B cell (primary cell): Measurements from ENCODE around the gene CBX3. TPM values are rescaled to one million over a fixed set of nuclear protein-coding genes. Genes with fewer than 3 reads are reported as not detected.

Experiments used
- ATAC-seq: fragments of 200-7000 bp; cut with Tn5 transposase; one replicate; pipeline ENCODE4 v1.10.0; 2021; ENCODE audit warnings: low read depth, mild to moderate bottlenecking, moderate number of reproducible peaks, moderate library complexity
- CTCF ChIA-PET: fragments of 350-600 bp; sonication (Branson Sonifier 250); formaldehyde crosslinking; loops from one replicate; lab custom pipeline; 2021; ENCODE audit warnings: antibody characterized with exemption, inconsistent platforms; lab: Charles Lee
- POLR2A ChIA-PET: fragments of 350-600 bp; sonication (Branson Sonifier 250); formaldehyde crosslinking; loops from one replicate; lab custom pipeline; 2021; ENCODE audit warnings: antibody characterized with exemption; lab: Charles Lee
- DNase-seq: peaks from one replicate; pipeline ENCODE4 v3.0.0; 2013
- H2AFZ ChIP-seq: 2 replicates; pipeline ENCODE4 v1.6.1; 2012; ENCODE audit warnings: mild to moderate bottlenecking, low read depth, low read length; ENCODE audit not compliant: insufficient read depth, poor library complexity, severe bottlenecking
- H3K27ac ChIP-seq, 2 donors: 1 replicate in 1 of 2; 2 replicates in 1 of 2; pipeline ENCODE4 v1.5.1; 2012 to 2013; ENCODE audit warnings: low read length in 2 of 2, mild to moderate bottlenecking in 2 of 2, moderate library complexity in 1 of 2
- H3K27me3 ChIP-seq, 4 experiments: fragments of 200-600 bp in 1 of 4; sonication (generic) in 1 of 4; replicated peaks in 1 of 4; 1 replicate in 2 of 4; 2 replicates in 2 of 4; pipeline versions ENCODE4 v1.6.1 to v1.7.0; 2013 to 2016; ENCODE audit warnings: low read length in 3 of 4, mild to moderate bottlenecking in 2 of 4, mixed read lengths in 1 of 4, moderate library complexity in 1 of 4; ENCODE audit not compliant: insufficient read depth in 4 of 4, control insufficient read depth in 3 of 4; ENCODE audit errors: control extremely low read depth in 1 of 4
- H3K36me3 ChIP-seq, 2 experiments: replicated peaks in 1 of 2; 1 replicate in 1 of 2; 2 replicates in 1 of 2; pipeline versions ENCODE4 v1.6.1 to v1.7.1; 2013; ENCODE audit warnings: low read length in 1 of 2; ENCODE audit not compliant: insufficient read depth in 2 of 2, control insufficient read depth in 1 of 2; ENCODE audit errors: control extremely low read depth in 1 of 2, extremely low read depth in 1 of 2
- H3K4me1 ChIP-seq, 2 donors: fragments of 200-600 bp in 1 of 2; sonication (generic) in 1 of 2; 1 replicate in 1 of 2; 2 replicates in 1 of 2; pipeline versions ENCODE4 v1.5.1 to v1.6.1; 2013 to 2017; ENCODE audit warnings: low read length in 2 of 2; ENCODE audit not compliant: control insufficient read depth in 2 of 2, insufficient read depth in 2 of 2
- H3K4me2 ChIP-seq: replicated peaks from 2 replicates; pipeline ENCODE3; 2012; ENCODE audit warnings: mild to moderate bottlenecking, low read depth, low read length; ENCODE audit not compliant: poor library complexity, severe bottlenecking
- H3K4me3 ChIP-seq, 5 experiments: fragments of 200-600 bp in 1 of 5; sonication (generic) in 1 of 5; 1 replicate in 3 of 5; 2 replicates in 2 of 5; pipeline versions ENCODE4 v1.5.1 to v1.7.0; 2011 to 2016; ENCODE audit warnings: low read length in 4 of 5, mild to moderate bottlenecking in 4 of 5, low read depth in 2 of 5, control low read depth in 1 of 5, moderate library complexity in 1 of 5; ENCODE audit not compliant: insufficient read depth in 1 of 5; ENCODE audit errors: control extremely low read depth in 1 of 5, extremely low read depth in 1 of 5
- H3K79me2 ChIP-seq: fragments of 200-600 bp; sonication (generic); one replicate; pipeline ENCODE4 v1.6.0; 2016; ENCODE audit warnings: low read length; ENCODE audit not compliant: control insufficient read depth, insufficient read depth
- H3K9ac ChIP-seq: fragments of 200-600 bp; sonication (generic); 2 replicates; pipeline ENCODE4 v1.6.1; 2017; ENCODE audit warnings: mild to moderate bottlenecking, low read length, moderate library complexity
- H3K9me3 ChIP-seq, 3 donors: one replicate each; pipeline versions ENCODE4 v1.6.1 to v1.7.1; 2013; ENCODE audit warnings: low read length in 2 of 3; ENCODE audit not compliant: control insufficient read depth in 2 of 3, insufficient read depth in 1 of 3; ENCODE audit errors: control extremely low read depth in 1 of 3
- H4K20me1 ChIP-seq: 2 replicates; pipeline ENCODE4 v1.6.0; 2012; ENCODE audit warnings: mild to moderate bottlenecking, low read length; ENCODE audit not compliant: insufficient read depth, control insufficient read depth, poor library complexity, severe bottlenecking
- H3K27ac Mint-ChIP-seq: one replicate; pipeline ENCODE4 v1.8.0; 2021; ENCODE audit warnings: mixed read lengths
- H3K27me3 Mint-ChIP-seq: one replicate; pipeline ENCODE4 v1.8.0; 2021; ENCODE audit warnings: mixed read lengths
- H3K4me1 Mint-ChIP-seq: one replicate; pipeline ENCODE4 v1.8.0; 2021; ENCODE audit warnings: mixed read lengths
- H3K4me3 Mint-ChIP-seq: one replicate; pipeline ENCODE4 v1.8.0; 2021; ENCODE audit warnings: mixed read lengths
- H3K9me3 Mint-ChIP-seq: one replicate; pipeline ENCODE4 v1.8.0; 2022; ENCODE audit warnings: mixed read lengths; ENCODE audit not compliant: insufficient read depth
- EZH2 ChIP-seq: IDR thresholded peaks from 2 replicates; pipeline ENCODE4 v1.6.1; 2012; ENCODE audit warnings: borderline replicate concordance, low read depth, mild to moderate bottlenecking, moderate library complexity, low read length; ENCODE audit not compliant: insufficient read depth, poor library complexity, severe bottlenecking
- WGBS: methylation state at CpG from one replicate; pipeline ENCODE4 v1.1.5; 2013; ENCODE audit warnings: missing lambda C conversion rate; ENCODE audit not compliant: insufficient coverage; 5-methylcytosine and 5-hydroxymethylcytosine counted together
- intact Hi-C: fragments of 100-400 bp; cut with micrococcal nuclease; formaldehyde crosslinking; loops from one replicate; pipeline ENCODE4 v1.10.0; 2022
- polyA plus RNA-seq: library from polyadenylated mRNA; depleted of rRNA; stranded (reverse); fragments of >200 nt; gene quantifications from 2 replicates; pipeline ENCODE4 v1.2.3, GENCODE V29; 2012
- total RNA-seq, 2 donors: library from RNA; stranded (reverse); fragments of 120-200 nt in 1 of 2; gene quantifications; 1 replicate in 1 of 2; 2 replicates in 1 of 2; pipeline versions ENCODE4 v1.2.3 to v1.2.4, GENCODE V29; 2013 to 2022
- TF ChIP-seq, protein P1 (sequence below): fragments of 200-600 bp; IDR thresholded peaks from one replicate; pipeline ENCODE4 v1.8.0; 2022; ENCODE audit warnings: antibody characterized with exemption, mild to moderate bottlenecking

Gene CBX3
- total and polyA plus RNA-seq, 2 donors (not counting 1 experiment from before 2014, with no cell fraction given), result 43.9 to 126 TPM

- no peak overlapping the region for H3K4me2 ChIP-seq
- peaks cover 0 to 15% of the 10 kb centered on the region in 2 experiments for H3K36me3 ChIP-seq
- POLR2A ChIA-PET, result no interaction called here
- ATAC-seq (no peak), DNase-seq (no peak)
- H3K9ac ChIP-seq, result no peak overlapping the region
- H3K9me3 ChIP-seq, result peaks cover 0 to 6% (median 0%) of the 10 kb centered on the region in 3 donors
- CTCF ChIA-PET, result no interaction called here
- no peaks in the 10 kb centered on the region for H3K27me3 ChIP-seq
- intact Hi-C loops, result no loop called here
- no CpG with 5 or more reads among the region's 2 CpGs for WGBS
- TF ChIP-seq EZH2, result no peak
- TF ChIP-seq, protein P1, sequence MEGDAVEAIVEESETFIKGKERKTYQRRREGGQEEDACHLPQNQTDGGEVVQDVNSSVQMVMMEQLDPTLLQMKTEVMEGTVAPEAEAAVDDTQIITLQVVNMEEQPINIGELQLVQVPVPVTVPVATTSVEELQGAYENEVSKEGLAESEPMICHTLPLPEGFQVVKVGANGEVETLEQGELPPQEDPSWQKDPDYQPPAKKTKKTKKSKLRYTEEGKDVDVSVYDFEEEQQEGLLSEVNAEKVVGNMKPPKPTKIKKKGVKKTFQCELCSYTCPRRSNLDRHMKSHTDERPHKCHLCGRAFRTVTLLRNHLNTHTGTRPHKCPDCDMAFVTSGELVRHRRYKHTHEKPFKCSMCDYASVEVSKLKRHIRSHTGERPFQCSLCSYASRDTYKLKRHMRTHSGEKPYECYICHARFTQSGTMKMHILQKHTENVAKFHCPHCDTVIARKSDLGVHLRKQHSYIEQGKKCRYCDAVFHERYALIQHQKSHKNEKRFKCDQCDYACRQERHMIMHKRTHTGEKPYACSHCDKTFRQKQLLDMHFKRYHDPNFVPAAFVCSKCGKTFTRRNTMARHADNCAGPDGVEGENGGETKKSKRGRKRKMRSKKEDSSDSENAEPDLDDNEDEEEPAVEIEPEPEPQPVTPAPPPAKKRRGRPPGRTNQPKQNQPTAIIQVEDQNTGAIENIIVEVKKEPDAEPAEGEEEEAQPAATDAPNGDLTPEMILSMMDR, result no peak
- H3K4me3 ChIP-seq, result no peak overlapping the region
- Mint-ChIP-seq H3K27ac (no peak overlapping the region), H3K4me1 (peaks cover 10% of the 10 kb centered on the region), H3K9me3 (no peaks in the 10 kb centered on the region), H3K27me3 (no peaks in the 10 kb centered on the region), H3K4me3 (no peak overlapping the region)
- no peaks in the 10 kb centered on the region for H4K20me1 ChIP-seq
- no peaks in the 10 kb centered on the region for H3K4me1 ChIP-seq
- no peaks in the 10 kb centered on the region for H3K79me2 ChIP-seq
- no peak overlapping the region for H2AFZ ChIP-seq
- no peak overlapping the region for H3K27ac ChIP-seq
Observed at GRCh38 chr7:26216049-26216448, 14.5 kb downstream of the CBX3 start.

GRCh38 chr7:26224359-26224758 is 22.8 kb downstream of the CBX3 start:
- Histone ChIP-seq H3K36me3 (no peaks in the 10 kb centered on the region), H3K4me3 (no peak overlapping the region), H3K4me2 (no peak overlapping the region), H3K9ac (no peak overlapping the region), H3K27me3 (peaks cover 0 to 3% (median 0%) of the 10 kb centered on the region in 4 experiments), H3K27ac (no peak overlapping the region), H3K79me2 (no peaks in the 10 kb centered on the region), H2AFZ (no peak overlapping the region), H4K20me1 (no peaks in the 10 kb centered on the region), H3K9me3 (peaks cover 0 to 4% (median 0%) of the 10 kb centered on the region in 3 donors), H3K4me1 (no peaks in the 10 kb centered on the region)
- TF ChIP-seq, protein P1, result no peak
- TF ChIP-seq EZH2, result no peak
- Mint-ChIP-seq H3K4me1 (no peaks in the 10 kb centered on the region), H3K27ac (no peak overlapping the region), H3K4me3 (no peak overlapping the region), H3K27me3 (peaks cover 9% of the 10 kb centered on the region), H3K9me3 (no peaks in the 10 kb centered on the region)
- ChIA-PET POLR2A (no interaction called here), CTCF (no interaction called here)
- intact Hi-C loops, result no loop called here
- 89% methylated on average over 3 of the region's 5 CpGs for WGBS
- no peak for DNase-seq
- no peak for ATAC-seq
